ENCODE data around the gene ABHD16B.

The ABHD16B gene

DNA sequence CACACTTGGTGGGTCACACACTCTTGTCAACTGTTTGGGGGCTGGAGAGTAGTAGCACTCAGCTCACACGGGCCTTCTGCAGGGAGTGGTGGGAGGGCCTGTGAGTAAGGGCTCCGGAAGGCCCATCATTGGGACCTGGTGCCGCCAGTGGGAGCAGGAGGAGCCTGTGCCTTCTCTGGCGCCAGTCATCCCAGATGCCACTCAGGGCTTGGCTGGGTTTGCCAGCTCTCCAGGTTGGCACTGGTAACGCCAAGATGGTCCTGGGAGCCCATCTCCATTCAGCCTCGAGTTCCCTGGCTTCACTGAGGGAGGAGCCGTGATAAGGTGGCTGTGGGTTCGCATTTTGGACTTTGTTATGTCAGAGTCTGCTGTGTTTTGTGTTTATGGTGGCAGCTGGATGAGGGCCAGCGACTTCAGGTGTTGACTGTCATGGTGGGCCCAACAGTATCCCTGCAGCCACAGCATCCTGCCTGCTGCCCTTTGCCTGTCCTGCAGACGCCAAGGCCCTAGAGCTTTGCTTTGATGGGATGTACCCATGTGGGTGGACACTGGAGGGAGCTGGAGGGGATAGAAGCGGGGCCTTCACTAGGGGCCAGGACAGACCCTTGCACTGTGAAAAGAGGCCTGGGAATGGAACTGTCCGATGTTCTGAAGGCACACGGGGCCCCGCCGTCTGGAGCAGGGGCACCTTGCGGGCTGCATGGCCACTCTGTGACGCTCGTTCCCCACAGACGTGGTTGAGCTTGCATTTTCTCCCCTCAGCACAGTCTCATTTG lies 20.3 kb downstream of the ABHD16B start:
- no peak for DNase-seq

GRCh38 chr20:63882257-63883200 lies 21.2 kb downstream of the ABHD16B start:
- no peak for DNase-seq

- no peak for DNase-seq
These were observed 21.9 kb downstream of the ABHD16B start for GRCh38 chr20:63883201-63883593.

- no peak for DNase-seq
These were observed 23.4 kb downstream of the ABHD16B start for GRCh38 chr20:63884506-63885263.

DNA sequence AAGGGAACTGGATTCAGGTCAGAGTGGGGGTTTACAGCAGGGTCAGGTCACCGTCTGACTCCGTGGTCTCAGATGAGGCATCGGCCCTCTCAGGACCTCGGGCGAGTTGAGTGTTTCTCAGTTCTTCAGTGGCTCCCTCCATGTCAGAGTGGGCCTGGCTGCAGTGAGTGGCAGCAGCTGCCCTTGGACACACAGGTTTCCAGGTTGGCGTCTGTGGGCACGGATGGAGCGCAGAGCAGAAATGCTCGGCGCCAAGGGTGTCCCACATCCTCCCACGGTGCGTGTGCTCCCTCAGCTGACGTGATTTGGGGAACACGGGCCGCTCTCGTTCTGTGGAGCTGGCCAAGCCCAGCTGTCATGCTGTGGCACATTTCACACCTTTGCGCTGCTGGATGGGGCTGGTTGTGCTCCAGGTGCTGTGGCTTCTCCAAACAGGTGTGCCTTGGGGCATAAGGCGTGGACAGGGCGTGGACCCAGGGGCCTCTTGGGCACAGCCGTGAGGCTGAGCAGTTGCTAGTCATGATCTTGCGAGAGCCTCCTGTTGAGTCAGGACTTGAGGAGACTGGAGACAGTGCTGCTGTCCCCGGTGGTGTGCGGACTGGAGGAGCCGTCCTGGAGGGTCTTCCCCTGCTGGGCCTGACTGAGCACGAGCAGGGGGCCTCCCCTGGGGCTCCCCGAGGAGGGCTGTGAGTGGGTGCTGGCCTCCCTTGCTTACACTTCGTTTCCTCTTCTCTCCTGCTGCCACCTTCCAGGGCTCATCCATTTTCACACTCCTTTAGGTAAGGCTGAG lies 24.2 kb downstream of the ABHD16B start:
- DNase-seq, result no peak

- no peak for DNase-seq
These were observed 24.7 kb downstream of the ABHD16B start for GRCh38 chr20:63886054-63886419.

- DNase-seq, result no peak
These were observed 25.6 kb downstream of the ABHD16B start for GRCh38 chr20:63886921-63887320.

DNA sequence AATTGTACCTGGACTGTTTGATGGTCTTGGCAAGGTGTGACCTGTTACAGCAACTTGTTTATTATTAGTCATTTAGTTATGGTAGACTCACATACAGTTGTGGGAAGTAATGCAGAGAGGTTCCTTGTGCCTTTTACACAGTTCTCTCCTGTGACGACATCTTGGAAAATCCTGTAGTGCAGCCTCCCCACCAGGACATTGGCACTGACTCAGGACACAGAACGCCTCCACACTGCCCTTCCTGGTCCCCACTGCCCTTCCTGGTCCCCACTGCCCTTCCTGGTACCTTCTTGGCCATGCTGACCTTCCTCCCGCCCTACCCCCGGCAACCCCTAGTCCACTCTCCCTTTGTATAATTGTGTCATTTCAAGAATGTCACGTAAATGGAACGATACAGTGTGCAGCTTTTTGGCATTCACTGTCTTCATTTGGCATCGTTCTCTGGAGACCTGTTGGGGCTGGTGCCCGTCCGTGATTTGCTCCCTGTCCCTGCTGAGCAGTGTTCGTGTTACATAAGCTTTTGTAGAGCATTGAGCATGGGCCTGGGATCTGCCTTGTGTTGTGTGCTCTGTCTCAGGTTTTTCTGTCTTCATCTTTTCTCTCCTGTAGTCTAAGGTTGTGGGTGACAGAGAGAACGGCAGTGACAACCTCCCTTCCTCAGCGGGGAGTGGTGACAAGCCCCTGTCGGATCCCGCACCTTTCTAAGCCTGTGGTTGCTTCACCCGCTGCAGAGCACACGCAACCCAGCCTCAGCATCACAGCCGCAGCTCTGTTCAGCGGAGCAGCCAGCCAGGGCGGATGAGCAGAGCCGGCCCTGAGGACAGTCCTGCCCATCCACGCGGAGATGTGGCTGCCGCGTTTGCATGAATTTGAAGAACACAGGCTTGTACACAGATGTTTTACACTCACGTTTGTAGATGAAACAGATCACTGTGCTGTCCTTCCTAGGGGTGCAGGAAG lies 28.2 kb downstream of the ABHD16B start:
- no peak for DNase-seq

DNA sequence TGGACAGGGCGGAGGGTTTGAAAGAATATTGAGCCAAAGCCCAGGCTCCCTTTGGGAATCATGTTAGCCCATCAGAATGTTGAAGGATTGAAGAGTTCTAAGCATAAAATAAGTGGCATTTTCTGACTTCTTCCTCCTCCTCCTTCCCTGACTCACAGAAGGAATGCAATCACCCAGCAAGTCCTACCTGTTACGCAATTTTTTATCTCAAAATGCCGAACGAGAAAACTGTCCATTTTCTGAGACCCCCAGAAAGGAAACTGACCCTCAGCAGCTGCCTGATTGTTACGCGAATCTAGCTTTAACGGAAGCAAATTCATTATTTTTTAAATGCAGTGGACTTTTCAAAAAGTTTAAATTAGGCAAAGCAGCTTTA lies 28.9 kb downstream of the ABHD16B start:
- no peak for DNase-seq

GRCh38 chr20:63890616-63891015 lies 29.3 kb downstream of the ABHD16B start:
- no peak for DNase-seq

- DNase-seq, result no peak
These were observed 30.0 kb downstream of the ABHD16B start for GRCh38 chr20:63891061-63892002.

GRCh38 chr20:63892402-63892801 lies 31.1 kb downstream of the ABHD16B start:
- no peak for DNase-seq

DNA sequence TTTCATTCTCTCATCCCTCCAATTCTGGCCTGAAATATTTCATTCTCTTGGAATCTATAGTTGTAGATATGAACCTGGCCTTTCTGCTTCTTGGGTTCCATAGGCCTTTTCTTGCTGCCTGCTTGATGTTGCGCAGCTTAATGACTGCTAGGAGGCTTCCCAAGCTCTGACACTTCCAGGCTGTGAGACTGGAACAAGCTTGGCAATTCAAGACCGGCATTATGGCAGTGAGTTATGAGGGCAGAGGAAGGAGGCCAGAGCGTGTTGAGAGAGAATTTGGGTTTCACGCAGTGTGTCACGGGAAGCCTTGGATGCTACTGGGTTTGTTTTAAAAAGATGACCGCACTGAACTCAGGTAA lies 32.7 kb downstream of the ABHD16B start:
- DNase-seq, result no peak

- peak; percentile 96 for DNase-seq
These were observed 33.3 kb downstream of the ABHD16B start, which contains the start of gene DNAJC5 for GRCh38 chr20:63894358-63895201. Gene DNAJC5 (plus strand): TSS chr20:63895126. CDS start chr20:63928346, 33,220 bp downstream.

DNA sequence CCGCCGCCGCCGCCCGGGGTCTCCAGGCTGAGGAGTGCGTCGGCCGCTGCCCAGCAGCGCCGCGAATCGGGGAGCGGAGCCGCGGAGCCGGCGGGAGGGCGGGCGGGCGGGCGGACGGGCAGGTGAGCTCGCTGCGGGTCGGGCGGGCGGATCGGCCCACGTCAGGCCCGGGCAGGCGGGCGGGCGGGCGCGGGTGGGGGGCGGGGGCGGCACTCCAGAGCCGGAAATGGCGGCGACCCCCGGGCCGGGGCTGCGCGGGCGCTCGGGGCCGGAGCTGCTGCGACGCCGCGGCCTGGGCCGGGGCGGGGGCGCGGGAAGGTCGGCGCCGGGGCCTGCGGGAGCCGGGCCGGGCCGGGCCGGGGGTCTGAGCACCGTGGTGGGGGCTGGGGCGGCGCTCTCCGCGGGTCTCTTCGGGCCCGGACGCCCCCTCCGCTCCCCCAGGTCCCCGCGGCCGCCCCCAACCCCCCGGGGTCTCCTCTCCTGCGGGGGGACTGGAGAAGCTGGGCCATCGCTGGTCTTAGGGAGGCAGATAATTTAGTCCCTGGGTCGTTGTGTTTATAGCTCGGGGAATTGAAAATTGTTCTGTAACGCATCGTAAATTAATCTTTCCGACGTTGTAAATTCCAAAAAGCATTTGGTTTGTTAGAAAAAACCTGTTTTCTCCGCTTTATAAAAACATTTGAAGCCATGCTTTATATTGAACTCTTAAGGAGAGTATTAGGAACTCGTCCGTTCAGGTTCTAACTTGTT lies 34.1 kb downstream of the ABHD16B start:
- DNase-seq, result no peak

- no peak for DNase-seq
These were observed 34.6 kb downstream of the ABHD16B start for GRCh38 chr20:63895952-63896263.

GRCh38 chr20:63896264-63897105 lies 35.2 kb downstream of the ABHD16B start:
- DNase-seq, result peak; percentile 34

Data from retina (tissue), 1 donor.